HepG2 (cell line): ENCODE data around the gene ZNF624. TPM values are rescaled to one million over a fixed set of nuclear protein-coding genes. Genes with fewer than 3 reads are reported as not detected.

Experiments
- ARID3A ChIP-seq: IDR thresholded peaks from 2 replicates; pipeline ENCODE4 v1.6.1; 2012; ENCODE audit warnings: low read depth, low read length, improper control_type of control experiment
- ATF2 ChIP-seq: sonication (generic); formaldehyde crosslinking; IDR thresholded peaks from 2 replicates; pipeline ENCODE4 v1.4.0; 2020; ENCODE audit warnings: missing genetic modification reagents
- CCDC6 ChIP-seq: sonication (generic); formaldehyde crosslinking; IDR thresholded peaks from 2 replicates; pipeline ENCODE4 v1.8.1; 2022; ENCODE audit warnings: mild to moderate bottlenecking, missing genetic modification reagents, moderate library complexity
- DNMT1 ChIP-seq: sonication (generic); formaldehyde crosslinking; IDR thresholded peaks from 2 replicates; pipeline ENCODE4 v1.5.1; 2020; ENCODE audit warnings: mild to moderate bottlenecking, missing genetic modification reagents
- IRF1 ChIP-seq: sonication (generic); formaldehyde crosslinking; IDR thresholded peaks from 2 replicates; pipeline ENCODE4 v1.4.0; 2020; ENCODE audit warnings: low read depth, mild to moderate bottlenecking, missing genetic modification reagents
- PAXIP1 ChIP-seq: sonication (generic); formaldehyde crosslinking; conservative IDR thresholded peaks from 2 replicates; pipeline ENCODE4 v1.4.0; 2020; ENCODE audit warnings: mild to moderate bottlenecking, missing genetic modification reagents, moderate library complexity
- PHF21A ChIP-seq: sonication (generic); formaldehyde crosslinking; IDR thresholded peaks from 2 replicates; pipeline ENCODE4 v1.5.0; 2020; ENCODE audit warnings: mild to moderate bottlenecking, missing genetic modification reagents
- RBM39 ChIP-seq: fragments of 200-400 bp; formaldehyde crosslinking; IDR thresholded peaks from one replicate; pipeline ENCODE4 v1.6.1; 2018; ENCODE audit warnings: antibody characterized with exemption, mild to moderate bottlenecking, low read depth, low read length; ENCODE audit not compliant: poor library complexity, severe bottlenecking
- RFX3 ChIP-seq: IDR thresholded peaks from 2 replicates; pipeline ENCODE4 v1.6.1; 2016; ENCODE audit warnings: missing biosample characterization, missing genetic modification reagents
- SRY ChIP-seq: sonication (generic); formaldehyde crosslinking; IDR thresholded peaks from 2 replicates; pipeline ENCODE4 v1.8.0; 2022; ENCODE audit warnings: mild to moderate bottlenecking, missing genetic modification reagents
- ZBTB14 ChIP-seq: sonication (generic); formaldehyde crosslinking; IDR thresholded peaks from 2 replicates; pipeline ENCODE4 v1.4.0; 2020; ENCODE audit warnings: missing genetic modification reagents
- ZFYVE20 ChIP-seq: sonication (generic); formaldehyde crosslinking; IDR thresholded peaks from 2 replicates; pipeline ENCODE4 v1.8.0; 2023; ENCODE audit warnings: low read depth, mild to moderate bottlenecking, moderate library complexity, missing genetic modification reagents, borderline replicate concordance
- ZNF317 ChIP-seq: sonication (generic); formaldehyde crosslinking; IDR thresholded peaks from 2 replicates; pipeline ENCODE4 v1.5.0; 2020; ENCODE audit warnings: mild to moderate bottlenecking, missing genetic modification reagents
- ZNF432 ChIP-seq: sonication (generic); formaldehyde crosslinking; IDR thresholded peaks from 2 replicates; pipeline ENCODE4 v1.5.0; 2020; ENCODE audit warnings: missing genetic modification reagents, mild to moderate bottlenecking, borderline replicate concordance
- ZNF589 ChIP-seq: sonication (generic); formaldehyde crosslinking; conservative IDR thresholded peaks from 2 replicates; pipeline ENCODE4 v1.8.0; 2022; ENCODE audit warnings: mild to moderate bottlenecking, moderate library complexity, missing genetic modification reagents
- ZNF598 ChIP-seq: sonication (generic); formaldehyde crosslinking; IDR thresholded peaks from 2 replicates; pipeline ENCODE4 v1.5.1; 2020; ENCODE audit warnings: mild to moderate bottlenecking, missing genetic modification reagents, borderline replicate concordance
- ZNF703 ChIP-seq: sonication (generic); formaldehyde crosslinking; IDR thresholded peaks from 2 replicates; pipeline ENCODE4 v1.5.1; 2020; ENCODE audit warnings: missing genetic modification reagents, mild to moderate bottlenecking, moderate library complexity, borderline replicate concordance
- ZNF746 ChIP-seq: sonication (generic); formaldehyde crosslinking; IDR thresholded peaks from 2 replicates; pipeline ENCODE4 v1.8.0; 2022; ENCODE audit warnings: mild to moderate bottlenecking, missing genetic modification reagents
- ZNF782 ChIP-seq: sonication (generic); formaldehyde crosslinking; IDR thresholded peaks from 2 replicates; pipeline ENCODE4 v1.4.0; 2020; ENCODE audit warnings: missing genetic modification reagents, mild to moderate bottlenecking, borderline replicate concordance
- ZSCAN9 ChIP-seq: IDR thresholded peaks from 2 replicates; pipeline ENCODE4 v1.6.1; 2016; ENCODE audit warnings: borderline replicate concordance
- polyA plus RNA-seq, 8 experiments: library from polyadenylated mRNA; depleted of rRNA in 3 of 8; stranded (reverse) in 7 of 8; unstranded in 1 of 8; fragments of >200 nt; fragmentation: Illumina TruSeq in 4 of 8; extraction: Trizol in 4 of 8; gene quantifications; 2 replicates each; pipeline versions ENCODE4 v1.2.1 to v1.2.3, GENCODE V29; 2011 to 2016; ENCODE audit warnings: low read depth in 4 of 8, missing spikeins in 1 of 8, mixed read lengths in 1 of 8; ENCODE audit not compliant: insufficient read depth in 1 of 8
- total RNA-seq, 5 experiments: library from RNA; depleted of rRNA; stranded (reverse); fragments of >200 nt; fragmentation: Illumina TruSeq; extraction: Trizol; gene quantifications; 2 replicates each; pipeline ENCODE4 v1.2.3, GENCODE V29; 2016; ENCODE audit warnings: low read depth in 1 of 5

Gene ZNF624
- total and polyA plus RNA-seq, 2 of the 13 experiments (the other 11 are each of a cell fraction or from before 2014, with no cell fraction given): 0.75 to 3.5 TPM

GRCh38 chr17:16653367-16654041 lies at the start of gene ZNF624 (continued):
- TF ChIP-seq ZNF746 (CRISPR knock-in tag): peak; percentile 56; the same call in 1 of the 2 replicates
- TF ChIP-seq ATF2 (CRISPR knock-in tag): no peak
- peak; percentile 70; the same call in 1 of the 2 replicates for TF ChIP-seq PHF21A
- peak; percentile 82 for TF ChIP-seq ZNF317 (CRISPR knock-in tag)
- peak; percentile 60; the same call in 1 of the 2 replicates for TF ChIP-seq ZFYVE20 (CRISPR knock-in tag)
- TF ChIP-seq RBM39: peak; percentile 91
- no peak for TF ChIP-seq CCDC6
- TF ChIP-seq ZNF782 (CRISPR knock-in tag): peak; percentile 81
- no peak; the same call in 1 of the 2 replicates for TF ChIP-seq PAXIP1 (CRISPR knock-in tag)
- TF ChIP-seq ZSCAN9 (CRISPR knock-in tag): peak; percentile 83; the same call in 1 of the 2 replicates
- peak; percentile 62; the same call in 1 of the 2 replicates for TF ChIP-seq ZNF703
- TF ChIP-seq SRY: peak; percentile 79; the same call in 1 of the 2 replicates
- no peak for TF ChIP-seq IRF1 (CRISPR knock-in tag)
- TF ChIP-seq RFX3 (CRISPR knock-in tag): no peak
- no peak for TF ChIP-seq ZNF589 (CRISPR knock-in tag)
- no peak; the same call in 1 of the 2 replicates for TF ChIP-seq ZNF598 (CRISPR knock-in tag)
- no peak for TF ChIP-seq ZNF432 (CRISPR knock-in tag)
- TF ChIP-seq ZBTB14: peak; percentile 12; the same call in 1 of the 2 replicates
- TF ChIP-seq DNMT1 (CRISPR knock-in tag): no peak
- no peak for TF ChIP-seq ARID3A
